GM21515 (cell line): ENCODE results near the gene FAAH.

Experiments used
- ATAC-seq: cut with Tn5 transposase; IDR thresholded peaks from one replicate; pipeline ENCODE4 v1.9.1; 2021; ENCODE audit not compliant: unreplicated experiment

The FAAH gene

DNA sequence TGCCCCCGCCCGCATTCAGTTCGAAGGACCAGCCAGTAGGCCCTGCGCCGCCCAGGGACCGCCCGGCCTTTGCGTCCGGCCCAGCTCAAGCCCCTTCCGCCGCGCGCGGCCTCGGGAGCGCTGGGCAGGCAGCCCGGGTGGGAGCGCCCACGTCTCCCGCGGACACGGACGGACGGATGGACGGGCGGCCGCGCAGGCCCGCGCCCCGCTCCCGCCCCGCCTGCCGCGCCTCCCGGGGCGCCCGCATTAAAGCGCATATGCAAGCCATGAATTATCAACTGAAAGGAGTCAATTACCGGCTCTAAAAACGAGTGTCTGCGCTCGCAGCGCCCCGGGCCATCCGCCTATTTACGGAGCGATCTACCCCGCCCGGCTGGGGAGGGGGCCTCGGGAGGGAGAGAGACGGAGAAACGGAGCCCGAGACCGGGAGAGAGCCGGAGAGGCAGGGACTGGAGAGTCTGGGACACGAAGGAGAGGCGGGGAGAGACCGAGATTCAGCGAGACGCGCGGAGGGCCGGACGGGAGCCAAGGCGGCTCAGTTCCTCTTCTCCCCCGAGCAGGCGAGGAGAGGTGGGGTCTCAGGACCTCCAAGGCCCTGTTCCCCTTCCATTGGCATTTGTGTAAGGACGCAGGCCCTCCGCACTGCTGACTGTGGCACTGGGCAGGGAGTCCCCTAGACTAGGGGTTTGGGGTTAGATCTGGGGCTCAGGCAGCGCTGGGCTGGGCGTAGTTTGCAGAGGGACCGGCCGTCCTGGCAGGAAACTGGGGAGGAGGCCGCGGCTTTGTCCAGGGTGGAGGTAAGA is 54.2 kb downstream of the FAAH start:
- ATAC-seq, result no peak

DNA sequence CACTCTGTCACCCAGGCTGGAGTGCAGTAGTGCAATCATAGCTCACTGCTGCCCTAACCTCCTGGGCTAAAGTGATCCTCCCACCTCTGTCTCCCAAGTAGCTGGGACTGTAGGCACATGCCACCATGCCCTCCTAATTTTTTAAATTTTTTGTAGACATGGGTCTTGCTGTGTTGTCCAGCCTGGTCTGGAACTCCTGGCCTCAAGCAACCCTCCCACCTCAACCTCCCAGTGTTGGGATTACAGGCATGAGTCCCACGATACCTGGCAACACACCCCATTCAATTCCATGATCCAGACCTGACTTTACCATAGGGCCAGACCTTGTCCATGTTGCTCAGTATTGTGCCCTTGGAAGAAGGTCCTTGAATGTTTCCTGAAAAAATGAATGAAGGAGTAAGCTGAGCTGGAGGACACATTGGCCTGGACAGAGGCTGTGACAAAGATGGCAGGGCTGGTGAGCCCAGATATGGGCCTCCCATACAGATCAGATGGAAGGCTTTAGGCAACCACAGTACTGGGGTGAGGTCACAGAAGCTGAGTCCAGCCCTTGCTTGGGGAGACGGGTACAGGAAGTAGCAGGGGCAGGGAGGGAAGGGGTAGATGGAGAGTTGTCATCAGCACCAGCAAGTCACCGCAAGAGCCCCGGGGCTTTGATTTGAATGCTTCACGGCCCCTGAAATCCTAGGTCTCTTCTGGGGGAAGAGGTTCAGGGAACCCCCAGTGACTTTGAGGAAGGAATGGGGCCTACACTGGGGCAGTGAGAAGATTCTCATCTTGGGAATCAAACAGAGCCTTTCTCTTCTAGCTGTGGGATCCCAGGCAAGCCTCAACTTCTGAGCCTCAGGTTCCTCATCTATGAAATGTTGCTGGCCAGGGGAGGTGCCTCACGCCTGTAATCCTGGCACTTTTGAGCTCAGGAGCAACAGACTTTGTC is 55.4 kb downstream of the FAAH start:
- no peak for ATAC-seq

- no peak for ATAC-seq
Measured at GRCh38 chr1:46450160-46450517, 56.0 kb downstream of the FAAH start.

DNA sequence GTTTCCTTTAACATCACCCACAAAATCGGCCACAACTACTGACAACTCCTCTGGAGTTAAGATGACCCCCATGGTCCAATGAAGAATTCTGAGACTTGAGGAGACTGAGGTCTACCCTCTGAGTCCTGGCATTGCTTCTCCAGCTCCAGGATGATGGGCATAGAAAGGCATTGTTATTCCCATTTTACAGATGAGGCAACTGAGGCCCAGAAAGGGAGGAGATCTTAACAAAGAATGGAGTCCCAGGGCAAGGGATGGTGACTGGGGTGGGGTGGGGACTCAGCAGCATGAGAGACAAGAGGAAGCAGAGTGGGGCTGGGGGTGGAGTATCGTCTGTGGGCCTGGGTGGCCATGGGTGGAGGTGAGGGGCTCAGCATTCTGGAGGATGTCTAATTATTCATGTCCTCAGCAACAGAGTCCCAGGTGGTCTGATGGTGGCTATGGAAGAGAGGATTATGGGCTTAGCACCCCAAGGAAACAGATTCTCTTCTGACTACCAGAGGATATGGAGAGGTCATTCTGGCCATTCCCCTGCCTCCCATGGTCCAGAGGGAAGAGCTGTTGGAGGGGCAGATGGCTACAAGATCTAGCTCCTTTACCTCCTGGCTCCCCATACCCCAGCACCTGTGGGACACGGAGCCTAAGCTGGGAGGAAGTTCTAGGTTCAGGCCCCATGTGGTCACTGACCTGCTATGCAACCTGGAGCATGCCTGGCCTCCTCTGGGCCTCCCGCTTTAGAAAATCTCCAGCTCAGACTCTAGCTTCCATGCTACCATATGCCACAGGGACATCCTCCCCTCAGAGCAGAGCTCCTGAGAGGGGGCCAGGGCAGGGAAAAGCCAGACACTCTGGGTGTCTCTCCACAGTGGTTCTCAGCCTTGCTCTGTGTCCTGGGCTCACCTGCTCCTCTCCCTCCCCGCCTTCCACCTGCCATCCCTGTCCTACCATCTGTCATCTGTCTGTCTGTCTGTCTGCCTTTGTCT is 58.1 kb downstream of the FAAH start:
- no peak for ATAC-seq

GRCh38 chr1:46452931-46453325 is 58.8 kb downstream of the FAAH start:
- ATAC-seq, result no peak

GRCh38 chr1:46453449-46453848 is 59.3 kb downstream of the FAAH start:
- ATAC-seq, result no peak

GRCh38 chr1:46455951-46456350 is 61.8 kb downstream of the FAAH start:
- no peak for ATAC-seq

- no peak for ATAC-seq
Measured at GRCh38 chr1:46456411-46456963, 62.4 kb downstream of the FAAH start.

GRCh38 chr1:46457178-46457577 is 63.1 kb downstream of the FAAH start:
- no peak for ATAC-seq

DNA sequence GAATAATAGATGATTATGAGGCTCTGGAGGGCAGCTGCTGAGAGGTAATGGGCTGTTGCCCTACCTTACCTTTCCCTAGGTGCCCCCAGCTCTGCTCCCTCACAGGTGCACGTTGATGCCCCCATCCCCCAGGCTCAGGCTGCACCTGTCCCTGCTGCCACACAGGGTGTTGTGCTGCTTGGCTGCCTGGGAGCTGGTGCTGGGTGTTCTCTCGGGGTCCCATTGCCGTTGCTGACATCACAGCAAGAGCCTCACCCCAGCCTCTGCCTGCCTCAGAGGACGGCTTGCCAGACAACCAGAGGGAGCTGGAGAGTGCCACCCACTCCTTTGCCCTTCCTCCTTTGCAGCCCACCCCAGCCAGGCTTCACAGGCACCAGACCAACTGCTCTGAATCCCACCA is 64.1 kb downstream of the FAAH start:
- no peak for ATAC-seq

DNA sequence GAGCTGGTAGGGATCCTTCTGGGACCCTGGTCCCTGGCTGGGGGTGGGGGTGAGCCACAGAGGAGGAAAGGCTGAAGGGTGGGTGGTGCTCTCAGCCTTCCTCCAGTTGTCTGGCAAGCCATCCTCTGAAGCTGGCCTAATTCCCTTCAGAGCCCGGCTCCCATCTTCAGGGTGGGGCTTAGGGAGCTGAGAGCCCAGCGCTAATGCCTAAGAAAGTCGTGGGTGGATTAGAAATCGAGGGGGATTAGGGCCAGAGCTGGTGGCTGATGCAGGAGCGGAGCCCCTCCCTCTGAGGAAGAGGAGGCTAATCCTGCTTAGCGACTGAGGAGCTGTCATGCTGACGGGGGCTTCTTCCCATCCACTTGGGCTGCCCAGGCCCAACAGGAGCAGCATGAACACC is 64.7 kb downstream of the FAAH start:
- ATAC-seq, result no peak

DNA sequence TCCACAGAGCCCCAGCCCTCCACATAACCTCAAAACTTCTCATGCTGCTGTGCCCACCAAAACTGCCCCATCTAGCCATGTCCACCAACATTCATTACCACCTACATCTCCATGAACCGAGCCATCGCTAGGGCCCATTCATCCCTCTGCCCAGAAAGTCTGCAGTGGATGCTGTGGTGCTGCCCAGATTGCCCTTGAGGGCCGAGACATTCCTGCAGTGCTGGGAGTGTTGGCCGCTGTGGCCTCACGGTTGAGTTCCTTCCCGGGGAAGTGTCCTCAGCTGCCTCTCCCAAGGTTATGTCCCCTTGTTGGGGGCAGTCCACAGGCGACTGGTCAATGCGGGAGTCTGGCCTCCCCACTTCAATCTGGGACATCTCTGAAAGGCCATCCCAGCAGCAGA is 65.2 kb downstream of the FAAH start:
- no peak for ATAC-seq

DNA sequence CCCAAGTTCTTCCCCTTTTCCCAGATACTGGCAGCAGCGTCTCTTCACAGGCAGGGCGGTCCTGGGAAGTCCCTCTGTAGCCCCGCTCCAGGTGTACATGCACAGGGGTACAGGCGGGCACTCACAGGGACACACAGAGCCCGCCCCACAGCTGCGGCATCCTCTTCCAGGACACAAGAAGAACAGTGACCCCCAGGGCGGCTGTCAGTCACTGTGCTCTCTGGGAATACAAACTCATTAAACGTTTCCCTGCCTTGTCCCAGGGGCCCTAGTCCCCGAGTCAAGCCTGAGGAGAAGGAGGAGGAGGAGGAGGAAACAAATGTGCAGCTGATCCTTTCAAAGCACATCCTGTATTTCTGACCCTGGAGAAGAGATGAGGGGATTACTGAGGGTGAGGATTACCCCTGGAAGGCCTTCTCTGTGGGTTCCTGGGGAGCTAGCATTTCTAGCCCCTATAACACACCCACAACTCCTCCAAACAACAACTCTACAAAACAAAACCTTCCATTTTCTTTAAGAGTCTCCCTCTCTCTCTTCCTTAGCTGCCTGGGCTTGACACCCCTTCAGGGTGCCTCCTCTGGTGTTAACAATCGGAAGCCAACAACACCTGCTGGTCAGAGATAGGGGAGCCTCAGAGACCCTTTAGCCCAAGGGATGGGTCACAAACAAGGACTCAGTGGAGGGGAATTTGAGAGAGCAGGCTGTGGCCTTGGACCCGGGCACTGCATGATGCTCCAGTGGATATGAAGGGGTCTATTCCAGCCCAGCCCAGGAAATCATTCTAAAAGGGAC is 67.1 kb downstream of the FAAH start:
- no peak for ATAC-seq

- ATAC-seq, result no peak
Measured at GRCh38 chr1:46461809-46462448, 67.8 kb downstream of the FAAH start.
